Prostate gland (tissue), 2 donors: ENCODE results near the gene RUFY3. TPM values are rescaled to one million over a fixed set of nuclear protein-coding genes. Genes with fewer than 3 reads are reported as not detected.

ENCODE experiments used
- DNase-seq: peaks from one replicate; pipeline ENCODE4 v3.0.0-alpha.2; 2019; ENCODE audit warnings: low spot score
- H3K27ac ChIP-seq, 2 donors: fragments of 200-600 bp; sonication (generic); 2 replicates each; pipeline ENCODE4 v1.5.1; 2017 to 2019
- H3K27me3 ChIP-seq: fragments of 200-600 bp; sonication (generic); replicated peaks from 2 replicates; pipeline ENCODE4 v1.5.1; 2019; ENCODE audit not compliant: insufficient read depth
- H3K36me3 ChIP-seq, 2 donors: fragments of 200-600 bp; sonication (generic); 1 replicate in 1 of 2; 2 replicates in 1 of 2; pipeline versions ENCODE4 v1.5.1 to v1.8.1; 2017 to 2019
- H3K4me1 ChIP-seq: fragments of 200-600 bp; sonication (generic); replicated peaks from 2 replicates; pipeline ENCODE4 v1.5.1; 2019
- H3K4me3 ChIP-seq, 2 donors: fragments of 200-600 bp; sonication (generic); 2 replicates each; pipeline ENCODE4 v1.5.1; 2017 to 2019
- H3K9me3 ChIP-seq: fragments of 200-600 bp; sonication (generic); 2 replicates; pipeline ENCODE4 v1.5.1; 2017
- POLR2A ChIP-seq: fragments of 450-650 bp; IDR thresholded peaks from one replicate; pipeline ENCODE4 v1.6.1; 2016; ENCODE audit warnings: antibody characterized with exemption, mild to moderate bottlenecking
- POLR2AphosphoS5 ChIP-seq: sonication (generic); formaldehyde crosslinking; IDR thresholded peaks from one replicate; pipeline ENCODE4 v1.6.1; 2017; ENCODE audit warnings: antibody characterized with exemption
- WGBS: methylation state at CpG from one replicate; pipeline ENCODE4 v1.1.5; 2018; 5-methylcytosine and 5-hydroxymethylcytosine counted together
- intact Hi-C: fragments of 100-400 bp; cut with DNase I; formaldehyde crosslinking; loops from one replicate; pipeline ENCODE4 v1.14.2; 2022
- total RNA-seq, 2 donors: library from RNA; depleted of rRNA; stranded (reverse); fragments of >200 nt; gene quantifications; one replicate each; pipeline ENCODE4 v1.1.0, GENCODE V29; 2016
- TF ChIP-seq, protein P1 (sequence below), 4 experiments: fragments of 200-600 bp in 2 of 4; fragments of 450-650 bp in 2 of 4; sonication (generic) in 2 of 4; IDR thresholded peaks; 1 replicate in 3 of 4; 2 replicates in 1 of 4; pipeline ENCODE4 v1.5.1; 2016 to 2019; ENCODE audit warnings: antibody characterized with exemption in 4 of 4, mild to moderate bottlenecking in 2 of 4, moderate library complexity in 2 of 4

Gene RUFY3
- total RNA-seq, 2 donors from 2014 or later, result 51.7 to 118 TPM

GRCh38 chr4:70818173-70818855 lies 96.5 kb downstream of the RUFY3 start:
- no peaks in the 10 kb centered on the region for H3K27me3 ChIP-seq
- DNase-seq, result no peak
- 92% methylated on average over 5 of the region's 5 CpGs for WGBS
- no peaks in the 10 kb centered on the region for H3K36me3 ChIP-seq
- intact Hi-C loops, result no loop called here
- H3K4me3 ChIP-seq, result no peak overlapping the region
- no peaks in the 10 kb centered on the region for H3K4me1 ChIP-seq
- no peak for TF ChIP-seq POLR2AphosphoS5
- TF ChIP-seq, protein P1, sequence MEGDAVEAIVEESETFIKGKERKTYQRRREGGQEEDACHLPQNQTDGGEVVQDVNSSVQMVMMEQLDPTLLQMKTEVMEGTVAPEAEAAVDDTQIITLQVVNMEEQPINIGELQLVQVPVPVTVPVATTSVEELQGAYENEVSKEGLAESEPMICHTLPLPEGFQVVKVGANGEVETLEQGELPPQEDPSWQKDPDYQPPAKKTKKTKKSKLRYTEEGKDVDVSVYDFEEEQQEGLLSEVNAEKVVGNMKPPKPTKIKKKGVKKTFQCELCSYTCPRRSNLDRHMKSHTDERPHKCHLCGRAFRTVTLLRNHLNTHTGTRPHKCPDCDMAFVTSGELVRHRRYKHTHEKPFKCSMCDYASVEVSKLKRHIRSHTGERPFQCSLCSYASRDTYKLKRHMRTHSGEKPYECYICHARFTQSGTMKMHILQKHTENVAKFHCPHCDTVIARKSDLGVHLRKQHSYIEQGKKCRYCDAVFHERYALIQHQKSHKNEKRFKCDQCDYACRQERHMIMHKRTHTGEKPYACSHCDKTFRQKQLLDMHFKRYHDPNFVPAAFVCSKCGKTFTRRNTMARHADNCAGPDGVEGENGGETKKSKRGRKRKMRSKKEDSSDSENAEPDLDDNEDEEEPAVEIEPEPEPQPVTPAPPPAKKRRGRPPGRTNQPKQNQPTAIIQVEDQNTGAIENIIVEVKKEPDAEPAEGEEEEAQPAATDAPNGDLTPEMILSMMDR (IDR thresholded peaks at IDR 0.05), result no peak
- no peak for TF ChIP-seq POLR2A
- H3K27ac ChIP-seq, result no peak overlapping the region
- no peaks in the 10 kb centered on the region for H3K9me3 ChIP-seq

- Histone ChIP-seq H3K4me1 (no peaks in the 10 kb centered on the region), H3K4me3 (no peak overlapping the region), H3K27ac (no peak overlapping the region), H3K27me3 (no peaks in the 10 kb centered on the region), H3K9me3 (no peaks in the 10 kb centered on the region), H3K36me3 (no peaks in the 10 kb centered on the region)
- 93% methylated on average over 3 of the region's 3 CpGs for WGBS
- TF ChIP-seq, protein P1 (IDR thresholded peaks at IDR 0.05), result no peak
- TF ChIP-seq POLR2AphosphoS5, result no peak
- intact Hi-C loops, result no loop called here
- no peak for DNase-seq
Measured at GRCh38 chr4:70818921-70819320, 97.2 kb downstream of the RUFY3 start.

GRCh38 chr4:70829015-70829414 lies 107.3 kb downstream of the RUFY3 start:
- Histone ChIP-seq H3K4me3 (no peak overlapping the region), H3K36me3 (peaks cover 5 to 13% of the 10 kb centered on the region in 2 donors), H3K4me1 (no peaks in the 10 kb centered on the region), H3K27ac (no peak overlapping the region), H3K27me3 (no peaks in the 10 kb centered on the region), H3K9me3 (no peaks in the 10 kb centered on the region)
- no peak for DNase-seq
- WGBS, result 98% methylated on average over 3 of the region's 3 CpGs
- TF ChIP-seq, protein P1 (IDR thresholded peaks at IDR 0.05), result no peak
- no peak for TF ChIP-seq POLR2A
- TF ChIP-seq POLR2AphosphoS5, result no peak
- intact Hi-C loops, result no loop called here

- no peaks in the 10 kb centered on the region for H3K4me1 ChIP-seq
- DNase-seq, result no peak
- intact Hi-C loops, result no loop called here
- 94% methylated on average over 1 of the region's 1 CpG for WGBS
- no peaks in the 10 kb centered on the region for H3K9me3 ChIP-seq
- H3K27me3 ChIP-seq, result no peaks in the 10 kb centered on the region
- H3K27ac ChIP-seq, result no peak overlapping the region
- peaks cover 5 to 13% of the 10 kb centered on the region in 2 donors for H3K36me3 ChIP-seq
- no peak overlapping the region for H3K4me3 ChIP-seq
- TF ChIP-seq POLR2AphosphoS5 (no peak), POLR2A (no peak)
- TF ChIP-seq, protein P1 (IDR thresholded peaks at IDR 0.05), result no peak
Measured at GRCh38 chr4:70829492-70829891, 107.7 kb downstream of the RUFY3 start.

GRCh38 chr4:70830054-70830453 lies 108.3 kb downstream of the RUFY3 start:
- WGBS, result 89% methylated on average over 9 of the region's 9 CpGs
- no peak overlapping the region for H3K27ac ChIP-seq
- H3K9me3 ChIP-seq, result no peaks in the 10 kb centered on the region
- no peak for DNase-seq
- no peaks in the 10 kb centered on the region for H3K27me3 ChIP-seq
- intact Hi-C loops, result loop anchor here (10.0 kb wide), 1 partner anchor 145 kb away; the partner anchor contains the start of gene UTP3
- H3K4me3 ChIP-seq, result no peak overlapping the region
- TF ChIP-seq POLR2AphosphoS5, result no peak
- no peak for TF ChIP-seq POLR2A
- TF ChIP-seq, protein P1 (IDR thresholded peaks at IDR 0.05), result no peak
- no peaks in the 10 kb centered on the region for H3K4me1 ChIP-seq
- H3K36me3 ChIP-seq, result peaks cover 5 to 13% of the 10 kb centered on the region in 2 donors
